Fibroblast of lung (primary cell): ENCODE results near the gene TNS1. TPM values are rescaled to one million over a fixed set of nuclear protein-coding genes. Genes with fewer than 3 reads are reported as not detected.
"Not testable (repeated sequence)": the region's sequence is repeated elsewhere in the genome, so short reads cannot be mapped to it uniquely, and the experiment has no call there.

Experiments
- DNase-seq, 2 donors: peaks; one replicate each; pipeline versions ENCODE4 v3.0.0 to v3.0.0-alpha.2; 2010; ENCODE audit warnings: low read depth in 2 of 2
- H2AFZ ChIP-seq: 2 replicates; pipeline ENCODE4 v1.5.1; 2012; ENCODE audit warnings: low read length, control low read depth, inconsistent platforms
- H3K27ac ChIP-seq: 2 replicates; pipeline ENCODE4 v1.5.1; 2011; ENCODE audit warnings: low read length, control low read depth; ENCODE audit not compliant: insufficient read depth
- H3K27me3 ChIP-seq: 2 replicates; pipeline ENCODE4 v1.5.1; 2011; ENCODE audit warnings: mild to moderate bottlenecking, low read length; ENCODE audit not compliant: control insufficient read depth, insufficient read depth
- H3K36me3 ChIP-seq: 2 replicates; pipeline ENCODE4 v1.5.1; 2011; ENCODE audit warnings: low read length; ENCODE audit not compliant: control insufficient read depth, insufficient read depth
- H3K4me1 ChIP-seq: 2 replicates; pipeline ENCODE4 v1.5.1; 2011; ENCODE audit warnings: low read length; ENCODE audit not compliant: control insufficient read depth, insufficient read depth; ENCODE audit errors: extremely low read depth
- H3K4me2 ChIP-seq: 2 replicates; pipeline ENCODE4 v1.5.1; 2011; ENCODE audit warnings: low read length, control low read depth; ENCODE audit not compliant: insufficient read depth; ENCODE audit errors: extremely low read depth
- H3K4me3 ChIP-seq, 4 experiments: fragments of 200-600 bp in 1 of 4; sonication (generic) in 1 of 4; replicated peaks in 1 of 4; 2 replicates each; pipeline ENCODE4 v1.5.1; 2011 to 2016; ENCODE audit warnings: low read length in 4 of 4, low read depth in 3 of 4, mild to moderate bottlenecking in 3 of 4, control low read depth in 2 of 4, inconsistent platforms in 1 of 4, mixed read lengths in 1 of 4; ENCODE audit not compliant: insufficient read depth in 1 of 4; ENCODE audit errors: control extremely low read depth in 1 of 4
- H3K79me2 ChIP-seq: 2 replicates; pipeline ENCODE4 v1.5.1; 2012; ENCODE audit warnings: mild to moderate bottlenecking, low read length, inconsistent platforms; ENCODE audit not compliant: control insufficient read depth, insufficient read depth
- H3K9ac ChIP-seq: 2 replicates; pipeline ENCODE4 v1.5.1; 2011; ENCODE audit warnings: mild to moderate bottlenecking, low read length, control low read depth; ENCODE audit not compliant: insufficient read depth
- H3K9me3 ChIP-seq: 2 replicates; pipeline ENCODE4 v1.5.1; 2012; ENCODE audit warnings: low read depth, low read length; ENCODE audit not compliant: control insufficient read depth, insufficient read depth
- H4K20me1 ChIP-seq: 2 replicates; pipeline ENCODE4 v1.5.1; 2011; ENCODE audit warnings: low read length; ENCODE audit not compliant: control insufficient read depth, insufficient read depth; ENCODE audit errors: extremely low read depth
- CTCF ChIP-seq, 2 donors: IDR thresholded peaks in 1 of 2; conservative IDR thresholded peaks in 1 of 2; 1 replicate in 1 of 2; 2 replicates in 1 of 2; pipeline ENCODE4 v1.5.1; 2011 to 2012; ENCODE audit warnings: low read length in 2 of 2, control low read depth in 1 of 2, inconsistent platforms in 1 of 2, low read depth in 1 of 2, mild to moderate bottlenecking in 1 of 2
- EZH2 ChIP-seq: IDR thresholded peaks from 2 replicates; pipeline ENCODE4 v1.5.1; 2012; ENCODE audit warnings: low read length, control low read depth, mild to moderate bottlenecking; ENCODE audit errors: missing control alignments
- polyA plus RNA-seq, 2 donors: library from polyadenylated mRNA; depleted of rRNA in 1 of 2; stranded (reverse) in 1 of 2; unstranded in 1 of 2; fragments of >200 nt; gene quantifications; 2 replicates each; pipeline ENCODE4 v1.2.1, GENCODE V29; 2011 to 2012; ENCODE audit warnings: missing spikeins in 1 of 2
- total RNA-seq: library from RNA; depleted of rRNA; stranded (reverse); fragments of >200 nt; gene quantifications from 2 replicates; pipeline ENCODE4 v1.2.1, GENCODE V29; 2014

Gene TNS1
- total and polyA plus RNA-seq, 2 donors (not counting 1 experiment from before 2014, with no cell fraction given), result 44.4 to 47.1 TPM

GRCh38 chr2:218034497-218035213 lies 31.9 kb upstream of the TNS1 start:
- Histone ChIP-seq H3K4me3 (peak overlapping the region in 1 of 4 experiments; percentile 25), H3K27me3 (peaks cover 27% of the 10 kb centered on the region)
- H3K9ac ChIP-seq, H3K4me2 ChIP-seq, H3K79me2 ChIP-seq, H3K36me3 ChIP-seq, H3K4me1 ChIP-seq, H3K9me3 ChIP-seq, H3K27ac ChIP-seq, H4K20me1 ChIP-seq, H2AFZ ChIP-seq: not testable (repeated sequence)
- TF ChIP-seq CTCF (conservative IDR thresholded peaks at IDR 0.05 in 1 of 2, IDR thresholded peaks at IDR 0.05 in 1 of 2; ENCODE audit: low read depth in 1 of 2, low read length in 2 of 2), result peak; percentile 61 to 63
- peak; percentile 42 to 56 for DNase-seq

- Histone ChIP-seq H3K9me3 (no peaks in the 10 kb centered on the region), H4K20me1 (no peaks in the 10 kb centered on the region), H3K36me3 (no peaks in the 10 kb centered on the region), H3K27me3 (peaks cover 29% of the 10 kb centered on the region), H3K79me2 (no peaks in the 10 kb centered on the region), H3K9ac (no peak overlapping the region), H3K4me3 (no peak overlapping the region), H3K27ac (no peak overlapping the region), H2AFZ (no peak overlapping the region), H3K4me1 (no peaks in the 10 kb centered on the region), H3K4me2 (no peak overlapping the region)
- TF ChIP-seq CTCF (conservative IDR thresholded peaks at IDR 0.05 in 1 of 2, IDR thresholded peaks at IDR 0.05 in 1 of 2; ENCODE audit: low read depth in 1 of 2, low read length in 2 of 2) (no peak), EZH2 (no peak)
- no peak for DNase-seq
These were observed 31.0 kb upstream of the TNS1 start for GRCh38 chr2:218033590-218034496.

GRCh38 chr2:218033208-218033589 lies 30.4 kb upstream of the TNS1 start:
- Histone ChIP-seq H3K79me2 (no peaks in the 10 kb centered on the region), H3K4me2 (no peak overlapping the region), H3K9ac (no peak overlapping the region), H3K27me3 (peaks cover 31% of the 10 kb centered on the region), H3K9me3 (no peaks in the 10 kb centered on the region), H3K27ac (no peak overlapping the region), H2AFZ (no peak overlapping the region), H4K20me1 (no peaks in the 10 kb centered on the region), H3K36me3 (no peaks in the 10 kb centered on the region), H3K4me1 (no peaks in the 10 kb centered on the region), H3K4me3 (no peak overlapping the region)
- no peak for DNase-seq
- no peak for TF ChIP-seq EZH2
- no peak for TF ChIP-seq CTCF (conservative IDR thresholded peaks at IDR 0.05 in 1 of 2, IDR thresholded peaks at IDR 0.05 in 1 of 2; ENCODE audit: low read depth in 1 of 2, low read length in 2 of 2)
